RPMI8226 (cell line): ENCODE data around the gene EPHX1.
"Not testable (repeated sequence)": the region's sequence is repeated elsewhere in the genome, so short reads cannot be mapped to it uniquely, and the experiment has no call there.

Experiments
- DNase-seq: peaks from one replicate; pipeline ENCODE4 v3.0.0-alpha.2; 2015

The EPHX1 gene

GRCh38 chr1:225809842-225810578, at the start of gene EPHX1:
EPHX1 (plus strand) TSS chr1:225810124; CDS start chr1:225828730, 18,606 bp downstream.
- DNase-seq, result peak; percentile 92

GRCh38 chr1:225760531-225760930, 49.4 kb upstream of the EPHX1 start:
- no peak for DNase-seq

DNA sequence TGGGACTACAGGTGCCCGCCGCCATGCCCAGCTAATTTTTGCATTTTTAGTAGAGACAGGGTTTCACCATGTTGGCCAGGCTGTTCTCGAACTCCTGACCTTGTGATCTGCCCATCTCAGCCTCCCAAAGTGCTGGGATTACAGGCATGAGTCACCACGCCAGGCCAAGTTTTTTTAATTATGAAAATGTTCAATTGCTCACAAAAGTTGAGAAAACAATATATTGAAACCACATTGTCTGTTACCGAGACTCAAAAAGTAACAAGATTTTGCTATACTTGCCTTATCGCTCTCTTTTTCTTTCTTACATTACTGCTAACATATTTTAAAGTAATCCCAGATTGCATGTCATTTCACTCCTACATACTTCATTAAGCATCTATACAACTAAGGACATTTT, 48.5 kb upstream of the EPHX1 start:
- not testable (repeated sequence) for DNase-seq

- no peak for DNase-seq
These were observed 47.9 kb upstream of the EPHX1 start for GRCh38 chr1:225762002-225762441.

- no peak for DNase-seq
These were observed 47.5 kb upstream of the EPHX1 start for GRCh38 chr1:225762444-225762843.

GRCh38 chr1:225763716-225764548, 46.0 kb upstream of the EPHX1 start:
- DNase-seq, result peak; percentile 67

- DNase-seq, result no peak
These were observed 43.8 kb upstream of the EPHX1 start for GRCh38 chr1:225765982-225766674.

- DNase-seq, result peak; percentile 28
These were observed 42.8 kb upstream of the EPHX1 start for GRCh38 chr1:225766967-225767633.

DNA sequence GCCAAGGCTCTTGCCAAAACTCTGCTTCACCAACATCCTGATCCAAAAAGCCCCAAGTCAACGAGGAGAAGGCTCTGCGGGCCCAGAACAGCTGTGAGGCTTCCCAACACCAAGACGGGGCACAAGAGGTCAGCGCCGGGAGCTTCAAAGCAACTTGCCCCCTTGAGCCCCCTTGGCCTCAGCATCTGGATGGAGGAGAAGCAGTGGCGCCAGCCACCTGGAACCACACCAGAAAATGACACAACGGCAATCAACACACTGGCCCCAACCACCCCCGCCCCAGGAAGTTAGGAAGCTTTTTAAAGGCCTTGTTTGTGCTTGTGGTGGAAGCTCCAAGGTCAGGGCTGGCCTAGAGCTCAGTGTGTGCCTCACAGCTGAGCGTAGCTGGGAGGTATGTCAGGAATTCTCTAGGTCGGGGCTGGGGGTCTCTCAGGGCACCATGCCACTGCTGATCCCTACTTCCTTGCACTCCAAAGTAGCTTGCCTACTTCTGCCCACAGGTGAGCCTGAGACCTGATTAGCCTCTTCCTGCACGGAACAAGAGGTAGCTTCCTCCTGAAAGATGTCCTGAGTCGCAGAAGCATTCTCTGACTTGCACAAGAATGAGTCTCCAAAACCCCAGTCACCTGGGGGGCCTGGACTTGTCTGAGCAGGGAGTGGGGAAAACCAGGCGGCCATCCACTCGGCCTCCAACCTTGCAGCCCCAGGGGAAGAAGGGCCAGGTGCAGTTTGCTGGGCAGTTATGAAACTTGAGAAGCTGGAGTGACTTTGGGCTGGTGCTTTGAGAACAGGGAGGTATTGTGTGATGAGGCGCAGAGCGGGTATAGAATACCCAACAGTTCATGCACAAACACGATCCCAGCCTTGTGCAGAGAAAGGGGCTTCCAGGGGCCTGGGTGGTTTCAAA, 42.0 kb upstream of the EPHX1 start:
- peak; percentile 25 for DNase-seq

GRCh38 chr1:225768662-225769426, 41.1 kb upstream of the EPHX1 start:
- DNase-seq, result no peak

DNA sequence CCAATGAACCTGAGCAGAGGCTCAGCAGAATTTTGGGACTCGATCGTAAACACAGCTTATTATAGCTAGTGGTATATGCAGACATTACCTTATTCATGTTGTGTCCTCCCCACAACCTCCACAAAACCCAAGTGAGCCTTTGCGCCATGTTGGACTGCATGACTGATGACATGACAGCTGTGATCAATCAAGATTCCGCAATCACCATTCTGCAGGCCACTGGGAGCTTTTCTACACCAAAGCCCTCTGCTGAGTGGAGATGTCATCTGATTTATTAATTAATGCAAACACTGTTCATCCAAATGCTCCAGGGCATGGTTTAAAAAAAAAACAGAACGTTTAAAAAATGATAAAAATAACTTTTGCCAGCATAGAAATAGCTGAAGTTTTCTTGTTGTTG, 40.2 kb upstream of the EPHX1 start:
- no peak for DNase-seq

- DNase-seq, result no peak
These were observed 39.2 kb upstream of the EPHX1 start for GRCh38 chr1:225770561-225771248.

DNA sequence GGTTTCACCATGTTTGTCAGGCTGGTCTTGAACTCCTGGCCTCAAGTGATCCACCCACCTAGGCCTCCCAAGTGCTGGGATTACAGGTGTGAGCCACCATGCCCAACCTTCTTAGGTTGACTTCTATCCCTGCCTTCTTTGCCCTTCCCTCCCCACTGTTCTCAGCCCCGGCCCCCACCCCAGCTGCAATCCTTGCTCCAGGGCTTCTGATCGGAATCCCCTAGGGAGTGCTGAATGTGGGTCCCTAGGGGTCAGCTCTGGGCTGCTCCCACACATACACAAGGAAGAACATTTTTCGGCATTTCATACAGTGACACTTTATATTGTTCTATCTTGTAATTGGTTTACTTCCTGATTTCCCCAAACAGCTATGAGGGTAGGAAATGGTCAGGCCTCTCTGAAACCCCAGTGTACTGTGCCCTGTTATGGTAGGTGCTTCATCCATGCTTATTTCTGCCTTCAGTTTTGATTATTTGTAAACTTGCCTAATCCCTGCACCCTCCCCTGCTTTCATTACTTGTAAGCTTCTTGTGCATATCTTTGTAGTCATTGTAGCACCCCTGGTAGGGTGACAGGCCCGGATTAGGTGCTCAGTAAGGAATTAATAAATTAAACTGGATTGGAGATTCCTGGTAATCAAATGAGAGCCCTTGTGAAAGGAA, 38.1 kb upstream of the EPHX1 start:
- DNase-seq, result no peak

- peak; percentile 77 for DNase-seq
These were observed 37.6 kb upstream of the EPHX1 start for GRCh38 chr1:225772323-225772768.

DNA sequence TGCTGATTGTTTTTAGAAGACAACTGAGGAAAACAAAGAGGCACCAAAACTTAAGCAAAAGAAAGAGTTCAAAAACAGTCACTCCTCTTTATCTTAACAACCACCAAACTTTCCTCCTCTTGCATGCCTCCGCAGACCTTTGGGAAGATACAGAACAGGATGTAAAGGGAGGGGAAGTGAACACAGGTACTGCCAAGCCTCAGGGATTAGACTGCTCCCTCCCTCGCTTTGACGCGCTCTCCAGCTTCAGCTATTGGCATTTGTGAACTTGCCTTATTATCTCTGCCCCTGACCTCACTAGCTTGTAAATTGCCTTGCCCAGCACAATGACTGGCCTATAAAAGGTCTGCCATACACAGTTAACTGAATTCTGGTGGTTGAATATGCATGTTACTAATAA, 37.1 kb upstream of the EPHX1 start:
- no peak for DNase-seq

- DNase-seq, result no peak
These were observed 35.4 kb upstream of the EPHX1 start for GRCh38 chr1:225774281-225775147.

- DNase-seq, result no peak
These were observed 33.6 kb upstream of the EPHX1 start for GRCh38 chr1:225776294-225776693.

DNA sequence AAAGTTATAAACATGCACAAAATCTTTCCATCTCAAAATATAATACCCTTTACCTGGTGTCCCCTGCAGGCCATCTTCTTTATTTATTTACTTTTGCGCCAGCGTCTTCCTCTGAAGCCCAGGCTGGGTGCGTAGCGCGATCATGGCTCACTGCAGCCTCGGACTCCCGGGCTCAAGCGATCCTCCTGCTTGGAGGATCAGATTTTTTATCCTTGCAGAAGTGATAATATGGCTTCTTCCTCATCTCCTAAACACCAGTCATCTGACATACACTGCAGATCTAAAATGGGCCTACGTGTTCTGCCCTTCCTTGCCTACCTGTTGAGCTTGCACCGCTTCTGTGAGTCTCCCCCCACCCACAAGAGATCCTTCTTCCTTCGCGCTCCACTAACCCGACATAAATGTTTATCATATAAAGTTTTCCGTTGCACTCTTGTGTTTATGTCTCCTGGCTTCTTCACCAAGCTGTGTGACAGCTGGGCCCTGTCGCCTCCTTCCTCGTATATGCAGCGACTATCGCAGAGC, 32.8 kb upstream of the EPHX1 start:
- DNase-seq, result no peak
